GM21515 (cell line): ENCODE measurements around the gene STRN.

Experiments
- ATAC-seq: cut with Tn5 transposase; IDR thresholded peaks from one replicate; pipeline ENCODE4 v1.9.1; 2021; ENCODE audit not compliant: unreplicated experiment

STRN gene

GRCh38 chr2:36800381-36800780 is 166.0 kb downstream of the STRN start:
- no peak for ATAC-seq

- no peak for ATAC-seq
These were observed 167.6 kb downstream of the STRN start for GRCh38 chr2:36798724-36799123.

DNA sequence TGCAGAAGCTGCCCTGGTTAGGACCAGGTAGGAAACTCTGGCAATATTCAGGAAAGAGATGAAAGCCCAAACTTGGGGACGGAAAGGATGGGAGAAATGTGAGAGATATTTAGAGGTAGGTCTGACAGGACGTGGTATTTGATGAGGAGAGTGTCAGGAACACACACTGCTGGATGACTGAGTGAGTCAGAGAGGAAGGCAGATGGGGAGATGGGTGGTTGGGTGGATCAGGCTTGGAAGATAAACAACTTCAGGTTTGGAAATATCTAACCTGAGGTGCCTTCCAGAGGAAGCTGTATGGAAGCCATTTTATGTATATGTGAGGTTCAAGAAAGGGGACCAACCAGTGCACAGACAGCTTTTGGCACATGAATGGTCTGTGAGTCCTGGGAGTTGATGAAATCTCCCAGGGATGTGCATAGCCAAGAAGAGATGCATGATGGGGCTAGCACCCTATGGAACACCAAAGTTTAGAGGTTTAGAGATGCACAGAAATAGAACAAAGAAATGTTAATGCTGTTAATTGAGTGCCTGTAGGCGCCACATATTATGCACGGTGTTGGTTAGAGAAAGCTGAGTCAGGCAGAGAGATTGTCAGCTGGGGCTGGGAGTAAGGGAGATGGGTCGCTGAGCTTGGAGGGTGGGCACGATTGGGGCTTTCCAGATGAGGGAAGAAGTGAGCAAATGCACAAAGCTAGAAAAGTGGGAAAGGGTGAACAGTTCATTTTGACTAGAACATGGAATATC is 168.8 kb downstream of the STRN start:
- ATAC-seq: no peak
